Ramos (cell line): ENCODE measurements around the gene CRTC1.
"Not testable (repeated sequence)": the region's sequence is repeated elsewhere in the genome, so short reads cannot be mapped to it uniquely, and the experiment has no call there.

Experiments used
- in situ Hi-C: fragments of 300-500 bp; cut with MboI; formaldehyde crosslinking; loops from one replicate; pipeline ENCODE4 v1.14.3; 2022; ENCODE audit warnings: low sequenced_read_pairs; ENCODE audit not compliant: unreplicated experiment

Gene CRTC1

GRCh38 chr19:18793144-18794028 lies 109.9 kb downstream of the CRTC1 start:
- in situ Hi-C loops: no loop called here

GRCh38 chr19:18794029-18794313 lies 110.5 kb downstream of the CRTC1 start:
- in situ Hi-C loops: no loop called here

- in situ Hi-C loops: no loop called here
These were observed 111.2 kb downstream of the CRTC1 start for GRCh38 chr19:18794692-18795091.

GRCh38 chr19:18795540-18795939 lies 112.1 kb downstream of the CRTC1 start:
- in situ Hi-C loops: no loop called here

DNA sequence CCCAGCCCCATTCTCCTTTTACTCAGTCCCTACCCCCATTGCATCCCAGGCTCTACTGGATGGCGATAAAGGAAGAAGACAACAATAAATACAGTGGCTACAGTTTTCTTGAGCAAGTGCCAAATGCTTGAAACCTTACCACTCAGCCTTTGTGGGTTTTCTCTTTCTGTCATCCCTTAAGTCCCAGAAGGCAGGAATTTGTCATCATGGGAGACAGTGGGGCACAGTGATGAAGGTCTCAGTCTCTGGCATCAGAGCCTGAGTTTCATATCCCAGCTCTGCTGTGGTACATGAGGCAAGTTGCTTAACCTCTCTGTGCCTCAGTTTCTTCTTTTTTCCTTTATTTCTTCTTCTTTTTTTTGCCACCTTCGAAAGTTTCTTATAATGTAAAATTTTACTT lies 112.8 kb downstream of the CRTC1 start:
- in situ Hi-C loops: no loop called here

DNA sequence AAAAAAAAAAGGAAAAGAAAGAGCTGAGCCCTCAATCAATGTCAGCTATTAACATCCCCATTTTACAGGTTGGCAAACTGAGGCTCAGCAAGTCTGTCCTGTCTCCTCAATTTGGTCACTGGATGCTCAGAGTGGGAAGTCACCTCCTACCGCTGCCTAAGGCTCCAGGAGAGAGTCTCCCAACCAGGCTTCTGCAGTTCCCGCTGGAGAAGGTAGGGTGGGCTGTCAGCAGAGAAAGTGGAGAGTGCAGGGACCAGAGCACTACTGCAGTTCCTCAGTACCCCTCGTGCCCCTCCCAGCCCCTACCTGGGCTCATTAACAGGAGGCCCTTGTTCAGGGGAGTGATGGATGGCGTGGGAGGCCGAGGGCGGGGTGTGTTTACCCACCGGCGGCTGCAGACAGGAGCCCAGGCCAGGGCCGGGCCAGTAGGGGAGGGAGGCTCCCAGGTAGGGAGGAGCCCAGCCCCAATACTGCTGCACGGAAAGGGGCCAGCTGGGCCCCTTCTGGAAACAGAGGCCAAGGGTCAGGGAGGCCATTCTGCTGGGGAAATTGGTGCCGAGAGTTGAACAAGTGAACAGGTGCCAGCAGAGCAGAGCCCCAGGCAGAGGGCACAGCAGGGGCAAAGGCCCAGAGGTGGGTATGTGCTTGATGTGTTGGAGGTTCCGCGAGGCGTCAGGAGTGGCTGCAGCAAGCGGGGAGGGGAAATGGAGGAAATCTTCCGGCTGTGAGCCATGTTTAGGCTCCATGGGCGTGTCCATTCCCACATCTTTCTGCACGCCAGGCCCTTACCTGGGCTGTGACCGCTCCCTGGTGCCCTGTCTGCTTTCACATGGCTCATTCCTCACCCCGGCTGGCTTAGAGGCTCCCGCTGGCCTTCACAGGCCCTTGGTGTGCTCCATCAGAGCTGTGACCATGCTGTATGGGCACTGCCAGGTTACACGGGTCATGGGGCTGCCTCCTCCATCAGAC lies 115.2 kb downstream of the CRTC1 start:
- in situ Hi-C loops: no loop called here

GRCh38 chr19:18799389-18799970 lies 116.0 kb downstream of the CRTC1 start:
- in situ Hi-C loops: no loop called here

DNA sequence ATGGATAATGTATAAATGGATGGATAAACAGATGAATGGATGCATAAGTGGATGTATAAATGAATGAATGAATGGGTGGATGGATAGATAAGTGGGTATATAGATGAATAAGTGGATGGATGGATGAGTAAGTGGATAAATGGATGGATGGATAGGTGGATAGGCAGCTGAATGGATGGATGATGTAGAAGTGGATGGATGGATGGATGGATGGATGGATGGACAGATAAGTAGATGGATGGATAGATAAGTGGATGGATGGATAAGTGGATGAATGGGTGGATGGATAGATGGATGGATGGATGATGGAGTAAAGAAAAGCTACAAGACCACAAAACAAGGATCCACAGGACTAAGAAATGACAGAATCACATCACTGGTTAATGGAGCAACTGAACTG lies 116.6 kb downstream of the CRTC1 start:
- in situ Hi-C loops: no loop called here

DNA sequence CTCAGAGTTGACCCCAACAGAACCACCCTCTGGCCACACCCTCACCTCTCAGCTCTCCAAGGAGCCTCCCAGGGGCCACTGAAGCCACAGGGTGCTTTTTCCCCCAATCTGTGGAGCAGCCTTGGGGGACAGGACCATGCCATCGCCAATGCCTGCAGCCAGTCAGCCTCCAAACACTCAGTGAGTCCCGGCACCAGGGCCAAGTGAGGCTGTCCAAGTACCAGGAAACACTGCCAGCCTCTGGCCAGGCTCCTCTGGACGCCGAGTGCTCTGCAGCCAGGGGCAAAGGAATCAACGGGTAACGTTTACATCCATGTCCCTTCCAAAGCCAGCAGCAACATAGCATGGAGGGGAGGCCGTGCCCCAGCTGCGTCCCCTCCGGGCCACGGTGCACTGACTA lies 117.2 kb downstream of the CRTC1 start:
- in situ Hi-C loops: no loop called here

- in situ Hi-C loops: no loop called here
These were observed 118.9 kb downstream of the CRTC1 start for GRCh38 chr19:18802354-18802753.

DNA sequence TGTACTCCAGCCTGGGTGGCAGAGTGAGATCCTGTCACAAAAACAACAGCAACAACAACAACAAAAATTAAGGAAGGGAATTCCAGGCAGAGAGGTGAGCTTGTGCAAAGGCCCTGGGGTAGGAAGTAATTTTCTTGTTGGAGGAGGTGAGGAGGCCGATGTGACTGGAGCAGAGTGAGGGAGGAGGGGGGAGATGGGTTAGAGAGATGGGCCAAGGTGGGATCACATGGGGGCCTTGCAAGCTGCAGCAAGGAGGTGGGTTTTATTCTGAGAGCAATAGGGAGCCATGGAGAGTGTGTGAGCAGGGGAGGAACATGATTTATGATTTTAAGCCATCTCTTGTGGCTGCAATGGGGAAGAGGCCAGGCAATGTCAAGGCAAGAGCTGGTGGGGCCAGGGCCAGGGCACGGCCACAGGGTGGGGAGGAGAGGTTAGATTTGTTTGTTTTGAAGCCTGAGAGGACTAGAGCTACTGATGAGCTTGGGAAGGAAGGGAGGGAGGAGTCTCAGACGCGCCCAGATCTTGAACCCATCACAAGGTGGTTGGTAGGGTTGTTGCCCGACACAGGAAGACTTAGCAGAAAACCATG lies 120.2 kb downstream of the CRTC1 start:
- in situ Hi-C loops: no loop called here

GRCh38 chr19:18804139-18804601 lies 120.7 kb downstream of the CRTC1 start:
- in situ Hi-C loops: no loop called here

DNA sequence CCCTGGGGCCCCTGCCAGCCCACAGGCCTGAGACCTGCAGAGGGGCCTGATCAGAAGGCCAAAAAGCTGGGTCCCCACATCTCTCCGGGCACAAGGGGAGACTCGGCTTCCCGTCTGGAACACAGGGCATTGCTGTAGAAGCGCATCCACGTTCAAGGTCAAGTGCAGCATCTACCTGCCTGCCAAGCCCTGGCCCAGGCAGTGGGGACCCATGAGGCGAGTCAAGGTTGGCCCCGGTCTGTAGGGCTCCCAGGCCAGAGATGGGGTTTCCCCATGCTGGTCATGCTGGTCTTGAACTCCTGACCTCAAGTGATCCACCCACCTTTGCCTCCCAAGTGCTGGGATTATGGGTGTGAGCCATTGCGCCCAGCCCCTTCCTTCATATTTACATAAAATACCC lies 121.2 kb downstream of the CRTC1 start:
- in situ Hi-C loops: no loop called here

- in situ Hi-C loops: no loop called here
These were observed 124.4 kb downstream of the CRTC1 start for GRCh38 chr19:18807861-18808331.

- in situ Hi-C loops: no loop called here
These were observed 125.8 kb downstream of the CRTC1 start for GRCh38 chr19:18809149-18809868.

DNA sequence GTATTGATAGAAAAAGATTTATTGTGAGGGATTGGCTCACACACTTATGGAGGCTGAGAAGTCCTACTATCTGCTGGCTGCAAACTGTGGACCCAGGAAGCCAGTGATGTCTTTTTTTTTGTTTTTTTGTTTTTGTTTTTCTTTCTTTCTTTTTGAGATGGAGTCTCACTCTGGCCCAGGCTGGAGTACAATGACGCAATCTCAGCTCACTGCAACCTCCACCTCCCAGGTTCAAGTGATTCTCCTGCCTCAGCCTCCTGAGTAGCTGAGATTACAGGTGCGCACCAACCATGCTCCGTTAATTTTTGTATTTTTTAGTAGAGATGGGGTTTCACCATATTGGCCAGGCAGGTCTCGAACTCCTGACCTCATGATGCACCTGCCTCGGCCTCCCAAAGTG lies 128.2 kb downstream of the CRTC1 start:
- in situ Hi-C loops: not testable (repeated sequence)

DNA sequence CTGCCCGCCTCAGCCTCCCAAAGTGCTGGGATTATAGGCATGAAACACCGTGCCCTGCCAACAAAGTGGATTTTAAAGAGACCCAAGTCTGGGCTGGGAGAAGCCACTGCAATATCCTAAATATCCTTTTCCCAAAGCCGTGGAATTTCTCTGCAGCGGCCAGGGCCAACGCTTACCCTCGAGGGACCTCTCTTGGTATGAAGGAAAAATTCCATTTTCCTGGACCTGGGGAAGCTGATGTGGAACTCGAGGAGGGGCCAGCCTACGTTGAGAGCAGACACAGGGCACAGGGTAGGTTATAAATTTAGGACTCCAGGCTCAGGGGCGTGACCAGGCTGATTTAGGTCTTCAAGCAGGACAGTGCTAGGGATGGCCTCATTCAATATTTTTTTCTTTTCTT lies 130.6 kb downstream of the CRTC1 start:
- in situ Hi-C loops: no loop called here

GRCh38 chr19:18815673-18816072 lies 132.2 kb downstream of the CRTC1 start:
- in situ Hi-C loops: no loop called here

DNA sequence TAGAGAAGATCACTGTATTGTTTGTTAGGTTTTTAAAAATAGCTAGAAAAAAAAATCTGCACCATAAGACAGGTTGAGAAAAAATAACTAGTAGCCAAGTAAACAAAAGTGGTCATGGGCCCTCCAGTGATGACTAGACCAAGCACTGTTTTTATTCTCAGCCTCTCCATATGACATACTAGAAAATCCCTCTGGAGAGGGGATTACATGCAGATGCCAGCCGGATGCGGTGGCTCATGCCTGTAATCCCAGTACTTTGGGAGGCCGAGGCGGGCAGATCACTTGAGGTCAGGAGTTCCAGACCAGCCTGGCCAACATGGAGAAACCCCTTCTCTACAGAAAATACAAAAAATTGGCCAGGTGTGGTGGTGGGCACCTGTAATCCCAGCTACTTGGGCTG lies 133.2 kb downstream of the CRTC1 start:
- in situ Hi-C loops: not testable (repeated sequence)

GRCh38 chr19:18817574-18817973 lies 134.1 kb downstream of the CRTC1 start:
- in situ Hi-C loops: no loop called here
